ENCODE measurements around the gene MYO9B.

GRCh38 chr19:17248011-17248776 lies 172.6 kb downstream of the MYO9B start:
- TF ChIP-seq CTCF (conservative IDR thresholded peaks at IDR 0.05; ENCODE audit: low read length) (no peak), EZH2phosphoT487 (IDR thresholded peaks at IDR 0.05; ENCODE audit: borderline replicate concordance) (no peak)
